GM18499 (cell line): ENCODE data around the gene SNX30.
A peak's percentile ranks its signal among the peaks of the same experiment; 100 is the strongest.

ENCODE experiments used
- ATAC-seq: cut with Tn5 transposase; IDR thresholded peaks from one replicate; pipeline ENCODE4 v1.9.1; 2021; ENCODE audit warnings: moderate number of reproducible peaks; ENCODE audit not compliant: insufficient read depth, unreplicated experiment

SNX30 gene

DNA sequence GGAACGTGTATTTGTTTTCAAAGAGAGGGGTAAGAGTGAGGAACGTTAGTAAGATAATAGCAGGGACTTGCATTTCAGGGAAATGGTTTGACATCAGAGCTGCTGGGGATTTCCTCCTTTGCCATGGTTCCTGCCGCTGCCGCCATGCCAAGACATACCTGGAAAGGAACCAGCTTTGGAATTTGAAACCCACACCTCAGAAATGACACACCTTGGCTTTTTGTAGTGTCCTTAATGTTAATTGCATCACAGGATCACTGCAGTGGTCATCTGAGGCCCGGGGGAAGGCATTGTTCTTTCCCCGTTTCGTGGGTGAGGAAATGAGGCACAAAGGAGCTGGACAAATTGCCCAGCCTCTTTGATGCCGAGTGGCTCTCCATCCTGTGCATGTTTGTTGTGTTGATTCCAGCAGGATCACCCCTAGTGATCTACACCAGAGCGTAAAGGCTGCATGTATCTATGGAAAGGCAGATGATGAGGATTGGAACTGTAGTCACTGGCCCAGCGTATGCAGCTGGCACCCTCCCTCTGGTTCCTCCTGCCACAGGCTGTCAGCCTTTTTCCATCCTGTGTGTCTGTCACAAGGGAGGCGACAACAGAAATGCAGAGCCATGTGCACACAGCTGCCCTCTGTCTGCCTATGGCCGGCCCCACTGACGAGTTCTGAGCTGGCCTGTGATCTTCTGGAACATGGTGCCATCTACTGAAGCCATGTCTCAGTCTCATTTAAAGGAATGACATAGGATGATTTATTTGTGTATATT, 102.4 kb downstream of the SNX30 start:
- ATAC-seq: no peak

DNA sequence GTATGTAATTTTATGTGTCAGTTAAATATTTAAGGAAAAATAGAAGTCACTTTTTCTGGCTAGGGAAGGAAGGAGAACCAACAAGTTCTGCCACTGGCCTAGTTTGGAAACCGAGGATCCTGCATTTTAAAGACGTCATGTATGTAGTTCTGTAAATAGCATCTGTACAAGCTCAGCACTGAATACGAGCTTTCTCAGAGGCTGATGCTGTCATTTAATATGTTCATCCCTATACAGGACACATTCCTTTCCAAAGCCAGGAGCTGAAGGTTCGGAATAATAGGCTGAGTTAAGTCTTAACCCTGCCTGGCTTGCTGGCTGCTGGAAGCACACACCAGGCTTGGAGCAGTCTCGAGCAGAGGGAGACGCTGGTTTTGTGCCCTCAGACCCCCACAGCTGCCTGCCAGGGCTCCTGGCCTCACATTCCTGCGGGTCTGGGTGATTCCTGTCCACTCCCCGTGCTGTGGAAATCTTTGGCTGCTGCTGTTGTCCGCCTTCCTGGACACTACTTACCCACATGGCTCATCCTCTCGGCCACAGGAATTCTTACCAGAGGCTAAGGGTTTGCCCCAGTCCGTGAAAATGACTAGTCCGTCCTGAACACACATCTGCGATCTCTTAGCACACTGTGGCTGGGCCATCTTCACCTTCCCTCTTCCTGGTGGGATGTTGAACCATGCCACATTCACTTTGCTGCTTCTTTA, 103.5 kb downstream of the SNX30 start:
- no peak for ATAC-seq

DNA sequence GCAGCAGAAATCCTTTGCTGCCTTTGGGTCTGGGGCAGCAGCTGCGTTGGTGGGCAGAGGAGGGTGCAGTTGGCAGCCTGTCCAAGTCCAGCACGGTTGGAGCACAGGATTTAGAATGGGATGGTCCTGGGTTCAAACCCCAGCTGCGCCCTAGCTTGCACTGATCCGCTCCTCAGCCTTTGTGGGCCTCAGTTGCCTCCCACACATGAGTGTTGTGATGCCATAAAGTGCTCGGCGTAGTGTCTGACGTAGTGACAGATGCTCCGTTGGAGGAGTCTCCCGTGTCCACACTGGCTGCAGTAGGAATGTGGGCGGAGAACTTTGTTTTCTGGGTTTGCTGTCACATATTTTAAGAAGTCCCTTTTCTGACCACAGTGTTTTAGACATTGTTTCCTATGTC, 104.1 kb downstream of the SNX30 start:
- no peak for ATAC-seq

DNA sequence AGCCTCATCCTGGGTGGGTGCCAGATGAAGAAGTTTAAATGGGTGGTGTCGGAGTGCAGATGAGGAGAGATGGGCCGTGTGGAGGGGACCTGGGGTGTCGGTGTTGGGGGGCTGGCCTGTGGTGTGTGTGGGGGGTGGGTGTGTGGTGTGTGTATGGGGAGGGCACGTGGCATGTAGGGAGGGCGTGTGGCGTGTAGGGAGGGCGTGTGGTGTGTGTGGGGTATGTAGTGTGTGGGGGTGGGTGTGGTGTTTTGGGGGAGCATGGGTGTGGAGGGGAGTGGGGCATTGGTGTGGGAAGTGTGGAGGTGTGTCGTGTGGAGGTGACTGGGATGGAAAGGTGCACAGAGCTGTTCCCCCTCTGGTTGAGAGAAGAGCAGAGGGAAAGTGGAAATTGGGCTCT, 105.6 kb downstream of the SNX30 start:
- no peak for ATAC-seq

DNA sequence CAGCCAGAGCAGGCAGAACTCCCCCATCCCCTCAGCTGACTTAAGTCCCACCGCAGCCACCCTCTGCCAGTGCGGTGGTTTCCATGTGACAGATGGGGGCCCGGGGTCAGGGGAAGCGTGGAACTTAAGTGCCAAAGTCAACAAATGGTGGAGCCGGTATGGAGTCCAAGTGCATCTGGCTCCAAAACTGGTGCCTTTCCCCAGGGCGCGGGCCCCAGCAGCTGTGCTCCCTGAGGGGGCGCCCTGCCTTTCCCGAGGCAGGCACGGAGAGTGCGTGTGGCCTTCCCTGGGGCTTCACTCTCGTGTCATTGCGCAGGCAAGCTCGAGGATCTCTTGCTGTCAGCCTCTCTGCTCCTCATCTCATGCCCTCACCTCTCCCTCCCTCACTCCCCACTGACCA, 106.3 kb downstream of the SNX30 start:
- ATAC-seq: no peak

DNA sequence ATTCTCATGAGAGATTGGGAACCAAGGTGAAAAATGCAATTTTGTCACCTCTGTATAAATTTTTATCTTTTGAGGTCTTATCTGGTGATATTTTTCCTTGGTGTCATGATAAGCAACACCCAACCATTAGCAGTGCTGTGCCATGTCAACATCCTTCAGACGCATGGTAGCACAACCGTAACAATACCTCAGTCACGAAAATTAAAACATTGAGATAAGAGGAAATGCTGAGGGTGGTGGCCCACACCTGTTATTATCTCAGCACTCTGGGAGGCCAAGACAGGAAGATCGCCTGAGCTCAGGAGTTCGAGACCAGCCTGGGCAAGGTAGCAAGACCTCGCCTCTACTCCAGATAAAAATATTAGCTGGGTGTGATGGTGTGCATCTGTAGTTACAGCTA, 107.4 kb downstream of the SNX30 start:
- no peak for ATAC-seq

DNA sequence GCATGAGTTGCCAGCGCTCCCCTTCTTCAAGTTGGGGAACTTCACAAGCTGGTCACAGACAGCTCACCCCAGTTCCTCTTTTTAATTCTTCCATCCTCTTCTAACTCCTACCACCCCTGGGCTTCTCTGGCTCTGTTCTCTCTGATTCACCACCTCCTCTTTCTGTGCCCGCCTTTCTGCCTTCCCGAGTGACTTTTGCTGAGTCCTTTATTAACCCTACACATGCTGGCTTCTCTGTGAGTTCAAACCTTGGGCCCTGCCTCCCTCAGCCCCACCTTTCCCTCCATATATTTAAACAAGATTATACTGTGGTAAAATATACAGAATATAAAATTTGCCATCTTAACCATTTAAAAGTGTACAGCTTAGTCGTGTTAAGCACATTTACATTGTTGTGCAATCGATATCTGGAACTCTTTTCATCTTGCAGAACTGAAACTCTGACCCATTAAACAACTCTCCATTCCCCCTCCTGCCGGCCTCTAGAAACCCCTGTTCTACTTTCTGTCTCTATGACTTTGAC, 108.1 kb downstream of the SNX30 start:
- peak; percentile 38 for ATAC-seq

DNA sequence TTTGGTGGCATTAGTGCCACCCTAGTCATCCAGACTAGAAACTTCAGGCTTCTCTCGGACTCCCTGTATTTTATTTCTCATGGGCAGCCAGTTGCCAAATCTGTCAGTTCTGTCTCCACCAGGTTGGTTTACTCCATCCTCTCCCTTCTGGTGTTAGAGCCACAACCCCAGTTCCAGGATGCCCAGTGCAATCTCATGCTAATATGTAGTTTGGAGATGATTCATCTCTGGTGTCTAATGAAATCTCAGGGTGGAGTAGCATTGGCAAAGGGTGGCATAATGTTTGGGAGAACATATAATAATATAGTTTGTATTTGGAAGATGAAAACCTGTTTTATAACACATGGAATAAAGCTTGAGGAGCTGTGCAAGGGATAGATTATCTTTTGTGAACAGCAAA, 109.9 kb downstream of the SNX30 start:
- no peak for ATAC-seq

DNA sequence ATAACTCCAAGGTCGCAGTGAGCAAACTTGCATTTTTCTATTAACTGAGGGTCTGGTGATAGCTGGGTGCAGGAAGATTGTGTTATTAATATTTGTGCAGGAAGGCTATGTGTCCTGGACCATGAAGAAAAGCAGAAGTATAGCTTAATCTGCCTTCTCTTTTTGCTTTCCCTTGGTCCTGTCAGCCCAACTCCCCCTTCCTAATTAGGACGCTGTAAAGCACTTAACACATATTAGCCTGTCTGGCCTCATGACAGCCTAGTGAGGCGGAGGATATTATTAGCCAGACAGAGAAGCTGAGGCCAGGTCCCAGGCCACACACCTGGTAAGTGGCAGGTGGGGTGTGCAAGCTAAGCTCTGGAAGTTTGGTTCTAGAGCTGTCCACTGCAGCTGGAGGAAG, 110.6 kb downstream of the SNX30 start:
- no peak for ATAC-seq

DNA sequence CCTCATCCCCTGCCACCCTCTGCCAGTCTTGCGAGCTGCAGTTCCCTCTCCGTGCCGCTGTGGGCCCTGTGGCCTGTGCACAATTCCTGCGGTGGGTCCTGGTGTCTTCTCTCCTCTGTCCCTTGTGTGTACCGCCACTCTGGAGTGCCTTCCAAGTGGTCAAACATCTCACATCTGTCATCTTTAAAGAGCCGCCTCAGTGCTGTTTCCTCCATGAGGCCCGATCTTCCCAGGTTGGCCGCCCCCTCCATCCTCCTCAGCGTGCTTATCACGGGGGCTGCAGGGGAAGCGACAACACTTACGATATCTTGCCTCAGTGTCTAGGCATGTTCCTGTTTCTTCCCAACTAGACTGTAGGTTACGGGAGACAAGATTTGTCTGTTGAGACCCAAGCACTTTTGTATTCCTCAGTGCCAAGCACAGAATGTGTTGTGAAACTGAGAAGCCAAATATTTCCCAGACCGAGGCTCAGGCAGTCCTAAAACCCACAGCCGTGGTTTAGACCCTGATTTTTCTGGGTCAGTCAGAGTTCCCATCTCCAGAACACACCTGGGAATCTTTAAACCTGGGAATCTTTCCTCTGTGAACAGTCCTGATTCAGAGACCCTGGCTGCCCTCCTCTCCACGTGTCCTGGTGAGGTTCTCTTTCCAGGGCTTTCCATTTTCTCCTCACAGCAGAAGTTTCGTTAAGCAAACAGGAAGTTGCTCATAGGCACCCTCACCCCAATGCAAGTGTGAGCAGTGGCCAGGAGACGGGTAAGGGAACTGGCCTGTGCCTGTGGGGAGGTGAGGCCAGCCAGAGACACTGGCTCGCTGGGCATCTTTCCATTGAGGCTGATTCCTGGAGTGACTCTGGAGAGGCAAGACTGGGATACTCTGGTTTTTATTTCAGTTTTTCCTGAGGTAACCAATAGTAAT, 111.3 kb downstream of the SNX30 start:
- no peak for ATAC-seq

DNA sequence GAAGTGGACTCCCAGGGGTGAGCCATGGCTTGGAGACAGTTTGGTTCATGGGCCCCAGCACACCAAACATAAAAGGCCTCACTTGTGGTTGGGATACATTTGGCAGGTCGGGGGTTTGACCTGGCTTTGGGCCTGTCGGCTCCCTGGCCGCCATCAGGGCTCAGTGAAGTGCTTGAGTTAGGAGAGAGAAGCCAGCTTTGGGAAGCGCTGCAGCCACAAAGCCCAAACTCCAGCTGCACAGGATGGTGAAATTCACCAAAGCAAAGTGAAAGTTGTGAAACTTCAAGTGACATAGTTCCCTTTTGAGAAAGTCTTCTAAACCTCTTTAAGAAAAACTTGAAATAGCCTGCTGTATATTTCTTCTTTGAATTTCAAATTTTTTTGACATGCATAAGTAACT, 112.7 kb downstream of the SNX30 start:
- ATAC-seq: no peak

DNA sequence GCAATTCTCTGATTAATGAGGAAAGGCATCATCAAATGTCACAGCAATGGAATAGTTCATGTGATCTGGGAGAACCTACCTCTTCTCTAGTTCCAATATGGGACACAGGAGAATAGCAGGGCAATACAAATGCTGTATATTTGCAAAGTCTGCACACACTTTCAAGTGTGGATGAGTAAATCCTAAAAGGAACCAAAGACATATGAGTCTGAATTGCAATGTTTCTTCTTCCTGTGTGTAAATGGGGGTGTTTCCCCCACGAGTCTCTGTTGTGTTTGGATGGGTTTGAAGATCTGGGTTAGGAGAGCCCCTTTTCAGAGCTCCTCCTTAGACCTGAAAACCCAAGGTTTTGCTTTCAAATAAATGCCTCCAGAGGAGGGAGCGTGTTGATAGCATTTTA, 113.2 kb downstream of the SNX30 start:
- no peak for ATAC-seq

DNA sequence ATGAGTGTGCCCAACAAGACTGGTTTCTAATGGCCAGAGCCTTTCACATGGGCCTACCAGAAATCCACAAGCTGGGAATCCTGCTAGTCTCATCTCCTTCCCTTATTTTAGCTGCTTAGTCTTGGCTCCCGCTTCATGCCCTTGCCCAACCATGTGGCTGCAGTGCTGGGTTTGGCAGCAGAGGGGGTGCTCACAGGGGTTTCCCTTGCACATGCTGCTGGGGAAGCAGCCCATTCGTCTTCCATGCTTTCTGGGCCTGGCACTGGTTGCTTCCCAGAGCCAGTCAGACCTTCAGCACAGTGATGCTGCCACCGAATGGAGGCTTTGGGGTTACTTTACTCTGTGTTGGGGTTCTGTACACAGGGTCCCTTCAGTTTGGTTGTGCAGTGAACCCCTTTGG, 113.8 kb downstream of the SNX30 start:
- no peak for ATAC-seq

DNA sequence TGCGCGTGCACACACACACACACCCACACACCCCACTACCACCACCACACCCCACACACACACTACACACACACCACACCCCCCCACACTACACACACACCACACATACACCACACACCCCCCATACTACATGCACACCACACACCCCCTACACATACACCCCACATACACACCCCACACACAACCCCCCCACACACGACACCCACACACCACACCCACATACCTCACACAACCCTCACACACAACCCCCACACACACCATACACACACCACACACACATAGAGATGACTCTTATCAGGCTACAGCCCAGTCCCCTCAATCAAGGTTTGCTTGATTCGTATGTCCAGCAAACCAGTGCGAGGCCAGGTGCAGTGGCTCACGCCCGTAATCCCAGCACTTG, 114.4 kb downstream of the SNX30 start:
- ATAC-seq: no peak

DNA sequence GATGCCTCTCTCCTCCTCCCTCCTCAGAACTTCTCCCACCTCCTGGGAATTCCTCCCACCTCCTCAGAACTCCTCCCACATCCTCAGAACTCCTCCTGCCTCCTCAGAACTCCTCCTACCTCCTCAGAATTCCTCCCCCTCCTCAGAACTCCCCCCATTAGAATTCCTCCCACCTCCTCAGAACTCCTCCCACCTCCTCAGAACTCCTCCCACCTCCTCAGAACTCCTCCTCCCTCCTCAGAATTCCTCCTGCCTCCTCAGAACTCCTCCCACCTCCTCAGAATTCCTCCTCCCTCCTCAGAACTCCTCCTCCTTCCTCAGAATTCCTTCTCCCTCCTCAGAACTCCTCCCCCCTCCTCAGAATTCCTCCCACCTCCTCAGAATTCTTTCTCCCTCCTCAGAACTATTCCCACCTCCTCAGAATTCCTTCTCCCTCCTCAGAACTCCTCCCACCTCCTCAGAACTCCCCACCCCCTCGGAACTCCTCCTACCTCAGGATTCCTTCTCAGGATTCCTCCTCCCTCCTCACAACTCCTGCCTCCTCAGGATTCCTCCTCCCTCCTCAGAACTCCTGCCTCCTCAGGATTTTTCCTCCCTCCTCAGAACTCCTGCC, 116.2 kb downstream of the SNX30 start:
- ATAC-seq: no peak

DNA sequence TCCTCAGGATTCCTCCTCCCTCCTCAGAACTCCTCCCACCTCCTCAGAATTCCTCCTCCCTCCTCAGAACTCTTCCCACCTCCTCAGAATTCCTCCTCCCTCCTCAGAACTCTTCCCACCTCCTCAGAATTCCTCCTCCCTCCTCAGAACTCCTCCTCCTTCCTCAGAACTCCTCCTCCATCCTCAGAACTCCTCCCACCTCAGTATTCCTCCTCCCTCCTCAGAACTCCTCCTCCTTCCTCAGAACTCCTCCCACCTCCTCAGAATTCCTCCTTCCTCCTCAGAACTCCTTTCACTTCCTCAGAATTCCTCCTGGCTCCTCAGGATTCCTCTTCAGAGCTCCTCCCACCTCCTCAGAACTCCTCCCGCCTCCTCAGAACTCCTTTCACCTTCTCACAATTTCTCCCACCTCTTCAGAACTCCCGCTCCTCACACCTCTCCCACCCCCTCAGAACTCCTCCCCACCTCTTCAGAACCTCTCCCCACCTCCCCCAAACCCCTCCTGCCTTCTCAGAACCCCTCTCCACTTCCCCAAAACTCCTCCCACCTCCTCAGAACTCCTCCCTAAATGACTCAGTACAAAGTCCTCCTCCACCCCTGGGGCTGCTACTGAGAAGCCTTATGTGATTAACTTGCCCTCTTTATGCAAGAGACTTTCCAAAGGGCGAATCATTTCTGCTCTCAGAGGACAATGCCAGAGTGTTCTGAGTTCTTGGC, 116.9 kb downstream of the SNX30 start:
- ATAC-seq: no peak

DNA sequence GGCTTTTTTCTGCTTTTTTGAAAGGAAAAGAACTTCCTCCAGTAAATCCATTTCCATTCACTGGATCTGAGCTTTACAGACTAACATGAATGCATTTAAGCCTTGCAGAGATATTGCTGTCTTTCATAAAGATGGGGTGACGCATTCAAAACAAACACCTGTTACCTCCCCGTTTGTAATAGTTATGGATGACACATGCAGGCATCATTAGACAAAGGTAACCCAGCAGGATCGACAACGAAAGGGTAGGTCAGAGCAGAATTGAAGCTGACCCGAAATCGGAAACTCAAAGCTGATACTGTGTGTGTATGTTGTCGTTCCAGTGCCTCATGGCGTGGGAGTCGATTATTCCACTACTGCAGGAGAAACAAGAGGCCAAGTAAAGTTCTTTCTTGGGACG, 117.9 kb downstream of the SNX30 start:
- ATAC-seq: no peak

DNA sequence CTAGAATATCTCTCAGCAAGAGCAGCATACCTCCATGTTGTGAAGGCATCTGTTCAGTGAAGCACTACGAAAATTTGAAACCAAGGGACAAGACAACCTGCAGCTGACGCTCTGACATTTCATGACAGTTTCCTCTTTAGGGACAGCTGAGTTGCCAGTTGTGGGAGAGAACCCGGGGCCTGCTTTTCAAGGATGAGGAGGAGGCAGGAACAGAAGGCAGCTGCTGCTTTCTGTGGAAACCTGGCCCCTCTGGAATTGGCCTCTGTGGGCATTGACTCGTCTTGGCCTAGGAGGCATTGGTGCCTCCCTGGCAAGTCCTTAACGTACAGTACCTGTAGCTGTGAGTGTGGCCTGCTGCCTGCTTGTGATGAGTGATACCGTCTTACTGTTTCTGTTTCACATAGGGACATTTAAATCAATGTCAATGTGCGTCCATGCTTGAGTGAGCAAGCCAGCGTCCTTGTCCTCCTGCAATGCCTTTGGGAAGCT, 118.5 kb downstream of the SNX30 start:
- ATAC-seq: no peak

DNA sequence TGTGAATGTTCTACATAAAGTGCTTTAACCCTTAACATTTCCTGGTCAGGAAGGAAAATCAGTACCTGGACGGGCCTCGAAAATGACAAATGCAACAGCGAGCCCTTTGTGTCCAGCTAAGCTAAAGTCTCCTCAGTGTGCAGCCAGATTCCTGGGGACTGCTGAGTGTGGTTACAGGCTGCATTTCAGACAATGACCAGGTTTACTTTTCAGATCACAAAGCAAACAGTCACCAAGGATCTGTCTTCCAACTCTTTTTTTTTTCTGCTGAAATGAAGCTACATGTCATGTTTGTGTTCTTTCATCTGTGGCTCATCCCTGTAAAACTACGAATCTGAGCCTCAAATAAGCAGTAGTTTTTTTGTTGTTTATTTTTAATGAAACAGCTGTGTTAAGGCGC, 119.4 kb downstream of the SNX30 start:
- no peak for ATAC-seq

DNA sequence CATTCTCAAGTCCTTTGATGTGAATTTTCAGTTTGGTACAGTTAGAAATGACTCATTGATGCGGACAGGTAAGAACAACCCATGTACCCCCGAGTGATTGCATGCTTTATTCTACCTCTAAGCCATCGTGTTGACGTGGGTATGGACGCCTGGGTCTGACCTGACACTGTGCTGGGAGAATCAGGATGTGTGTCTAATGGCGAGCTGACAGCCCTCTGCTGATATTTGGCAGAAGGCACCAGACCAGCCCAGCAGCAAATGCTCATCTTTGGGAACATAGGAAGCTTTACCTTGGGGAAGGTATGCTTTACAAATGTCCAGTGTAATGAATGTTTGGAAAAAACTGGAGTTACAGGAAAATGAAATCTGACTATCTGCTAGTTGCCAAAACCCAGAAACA, 120.0 kb downstream of the SNX30 start:
- ATAC-seq: no peak
